SK-N-MC (cell line): ENCODE measurements around the gene ULK2.

ENCODE experiments used
- EZH2 ChIP-seq: fragments of 200-600 bp; sonication (generic); IDR thresholded peaks from one replicate; pipeline ENCODE4 v1.6.1; 2017; ENCODE audit warnings: antibody characterized with exemption
- POLR2AphosphoS5 ChIP-seq: IDR thresholded peaks from 2 replicates; pipeline ENCODE4 v1.6.1; 2012; ENCODE audit warnings: mild to moderate bottlenecking, low read depth, low read length, borderline replicate concordance

- TF ChIP-seq POLR2AphosphoS5: no peak
- no peak for TF ChIP-seq EZH2
Measured at GRCh38 chr17:19756546-19756945, 111.2 kb downstream of the ULK2 start.
